Stimulated activated CD4-positive, alpha-beta T cell treated with anti-CD3 and anti-CD28 coated beads, Interleukin-2, amount 100 ng/mL, for 24 hours (primary cell): ENCODE data around the gene GLMP.
A peak's percentile ranks its signal among the peaks of the same experiment; 100 is the strongest.

Experiments
- DNase-seq, 2 donors: peaks; one replicate each; pipeline ENCODE4 v3.0.0-alpha.2; 2020

Gene GLMP

DNA sequence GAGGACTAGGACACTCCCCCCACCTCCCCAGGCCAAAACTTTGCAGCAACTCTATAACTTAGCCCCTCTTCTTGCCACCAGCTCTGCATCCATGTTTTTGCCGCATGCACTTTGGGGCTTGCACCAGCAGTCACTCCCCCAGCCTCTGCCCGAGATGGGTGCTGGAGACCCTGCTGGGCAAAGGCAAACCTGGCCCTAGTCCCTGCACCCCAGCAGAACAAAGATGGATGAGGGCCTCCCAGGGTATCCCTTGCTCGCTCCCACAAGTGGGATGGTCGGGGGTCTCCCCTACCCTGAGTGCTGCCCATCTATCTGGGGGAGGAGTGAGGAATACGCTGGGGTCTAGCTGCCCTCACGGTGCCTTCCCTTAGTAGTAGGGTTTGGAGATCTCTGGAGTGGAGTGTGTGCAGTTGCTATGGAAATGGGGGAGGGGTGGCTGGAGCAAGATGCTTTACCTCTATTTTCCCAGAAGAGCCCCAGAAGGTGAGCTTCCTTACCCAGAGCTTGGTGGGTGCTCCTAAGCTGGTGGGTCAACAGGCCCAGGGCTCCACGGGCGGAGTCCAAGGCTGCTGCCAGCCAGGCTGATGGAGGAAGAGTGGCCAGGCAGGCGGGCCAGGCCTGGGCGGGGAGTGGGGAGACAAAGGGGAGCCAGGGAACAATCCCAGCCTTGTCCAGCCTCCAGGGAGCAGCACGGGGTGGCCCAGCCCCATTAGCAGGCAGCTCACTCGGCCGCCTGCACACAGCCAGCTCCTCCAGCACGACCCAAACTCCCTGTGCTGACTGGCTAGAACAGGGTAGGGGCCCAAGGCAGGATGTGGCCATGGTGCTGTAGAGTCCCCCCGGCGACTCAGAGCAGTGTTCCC lies 47.8 kb downstream of the GLMP start, which contains the start of gene PAQR6:
Gene PAQR6 (minus strand): TSS at position 597 of the 863 bp plus-strand sequence. CDS start 1,325 bp downstream, outside the sequence.
- DNase-seq = no peak

DNA sequence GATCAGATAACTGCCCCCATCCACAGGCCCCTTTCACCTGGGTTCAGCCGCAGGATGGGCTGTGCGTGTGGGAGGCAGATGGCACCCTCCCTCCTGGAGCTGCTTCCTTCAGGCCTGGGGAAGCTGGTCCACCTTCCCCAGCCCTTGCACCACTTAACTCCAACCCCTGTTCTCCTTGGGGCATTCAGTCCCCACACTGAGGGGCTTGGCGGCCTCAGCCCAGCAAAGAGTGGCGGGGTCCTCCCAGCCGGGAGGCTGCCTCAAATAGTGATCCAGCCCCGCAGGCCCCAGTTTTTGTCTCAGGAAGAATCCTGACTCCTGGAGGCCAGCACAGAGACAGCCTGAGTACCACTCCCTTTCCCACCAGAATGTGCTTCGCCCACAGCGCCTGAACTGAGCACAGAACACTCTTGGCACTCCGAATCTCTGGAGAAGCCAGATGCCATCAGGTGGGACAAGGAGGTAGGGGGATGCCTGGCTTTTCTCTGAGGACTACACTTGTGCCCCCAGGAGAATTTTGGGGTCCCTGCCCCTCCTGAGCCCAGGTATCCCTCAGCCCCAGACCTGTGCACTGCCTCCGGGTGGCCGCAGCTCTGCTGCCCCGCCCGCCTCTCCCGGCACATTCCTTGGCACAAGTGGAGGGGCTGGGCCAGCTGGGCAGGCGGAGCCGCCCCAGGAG lies 48.6 kb downstream of the GLMP start:
- DNase-seq = no peak

DNA sequence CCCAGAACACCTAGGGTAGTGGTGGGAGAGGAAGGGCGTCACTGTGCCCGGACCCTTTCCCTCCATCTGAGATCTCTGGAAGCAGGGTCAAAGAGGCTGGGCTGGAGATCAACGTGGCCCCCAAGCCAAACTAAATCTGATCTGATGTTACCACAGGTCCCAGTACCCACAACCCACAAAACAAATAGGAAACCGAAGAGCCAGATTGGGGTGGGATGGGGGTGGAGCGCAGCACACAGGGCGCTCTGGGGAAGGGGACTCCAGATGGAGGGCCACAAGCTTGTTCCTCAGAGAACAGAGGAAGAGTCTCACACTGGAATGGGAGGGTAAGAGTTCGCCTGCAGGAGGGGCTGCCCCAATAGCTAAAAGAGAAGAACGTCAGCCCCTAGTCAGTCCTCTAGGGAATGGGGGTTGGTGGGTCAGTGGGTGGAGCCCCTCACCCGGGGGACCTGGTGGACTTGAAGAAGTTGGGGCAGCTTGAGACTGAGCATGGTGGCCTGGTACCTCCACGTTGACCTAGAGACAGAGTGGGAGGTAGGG lies 49.2 kb downstream of the GLMP start:
- no peak for DNase-seq

DNA sequence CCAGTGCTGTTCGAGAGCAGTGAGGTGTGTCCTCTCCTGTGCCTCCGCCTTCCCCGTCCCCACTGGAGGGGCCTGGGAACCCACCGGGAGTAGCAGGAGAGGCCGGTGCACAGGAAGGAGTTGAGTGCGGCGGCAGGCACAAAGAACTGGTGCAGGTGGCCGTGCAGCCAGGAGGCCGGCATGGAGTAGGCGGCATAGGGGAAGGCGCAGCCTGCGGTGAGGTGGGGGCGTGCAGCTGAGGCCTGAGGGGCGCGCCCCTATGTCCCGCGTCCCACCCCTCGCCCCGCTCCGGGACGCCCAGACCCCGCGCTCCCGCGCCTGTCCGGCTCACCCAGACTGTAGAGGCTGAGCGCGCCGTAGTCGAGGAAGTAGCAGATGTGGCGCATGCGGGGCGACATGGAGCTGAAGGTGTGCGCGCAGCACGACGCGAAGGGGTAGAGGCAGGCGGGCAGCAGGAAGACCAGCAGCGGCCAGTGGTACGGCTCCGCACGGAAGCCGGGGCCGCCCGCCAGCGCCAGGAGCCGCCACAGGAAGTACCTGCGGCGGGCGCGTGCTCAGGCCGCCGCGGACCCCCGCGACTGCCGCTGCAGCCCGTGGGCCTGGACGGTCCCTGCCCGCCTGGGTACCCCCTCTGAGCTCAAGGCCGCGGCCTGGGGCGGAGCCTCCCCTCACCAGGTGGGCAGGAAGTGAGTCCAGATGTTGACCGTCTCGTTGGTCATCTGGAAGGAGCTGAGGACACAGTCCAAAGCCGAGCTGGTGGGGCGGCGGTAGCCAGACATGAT lies 49.8 kb downstream of the GLMP start:
- DNase-seq = peak; percentile 41 to 49

DNA sequence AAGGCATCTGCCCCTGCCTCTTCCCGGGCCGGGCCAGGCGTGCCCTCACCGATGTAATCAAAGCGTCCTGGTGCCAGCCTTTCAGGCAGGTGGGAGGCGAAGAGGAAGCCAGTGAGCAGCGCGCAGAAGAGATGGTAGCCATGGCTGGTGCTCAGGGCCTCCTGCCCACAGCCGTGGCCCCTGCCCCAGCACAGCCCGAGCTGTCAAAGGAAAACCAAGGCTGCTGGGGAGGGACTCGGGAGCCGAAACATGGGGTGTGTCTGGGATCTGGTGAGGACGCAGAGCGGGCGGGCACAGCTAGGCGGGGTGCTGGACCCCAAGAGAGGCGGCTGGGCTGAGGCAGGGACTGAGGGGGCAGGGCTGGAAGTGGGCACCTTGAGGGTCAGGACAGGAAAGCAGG lies 50.8 kb downstream of the GLMP start:
- no peak for DNase-seq

DNA sequence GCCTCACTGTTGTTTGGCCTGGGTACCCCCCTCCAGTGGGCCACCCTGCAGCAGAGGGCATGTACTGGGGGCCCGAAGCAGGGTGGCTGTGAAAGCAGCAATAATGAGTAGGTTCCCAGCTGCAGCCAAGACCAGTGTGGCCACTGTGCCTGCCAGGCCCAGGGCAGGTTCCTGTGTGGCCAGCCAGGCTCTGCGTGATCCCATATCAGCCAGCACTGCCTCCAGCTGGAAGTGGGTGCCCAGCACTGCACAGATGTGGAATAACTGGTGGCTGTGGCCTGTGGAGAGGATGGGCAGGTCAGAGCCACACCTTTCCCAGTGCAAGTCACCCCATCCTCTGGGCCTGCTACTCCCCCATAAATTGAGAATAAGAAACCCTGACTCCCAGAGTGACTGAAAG lies 51.4 kb downstream of the GLMP start:
- no peak for DNase-seq

DNA sequence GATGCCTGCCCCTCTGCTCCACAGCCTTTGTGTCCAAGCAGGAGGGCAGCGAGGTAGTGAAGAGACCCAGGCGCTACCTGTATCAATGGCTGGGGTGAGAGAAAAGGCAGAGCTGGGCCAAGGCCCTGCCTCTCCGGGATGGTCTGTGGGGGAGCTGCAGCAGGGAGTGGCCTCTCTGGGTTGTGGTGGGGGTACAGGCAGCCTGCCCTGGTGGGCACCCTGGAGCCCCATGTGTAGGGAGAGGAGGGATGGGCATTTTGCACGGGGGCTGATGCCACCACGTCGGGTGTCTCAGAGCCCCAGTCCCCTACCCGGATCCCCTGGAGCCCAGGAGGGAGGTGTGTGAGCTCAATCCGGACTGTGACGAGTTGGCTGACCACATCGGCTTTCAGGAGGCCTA lies 52.7 kb downstream of the GLMP start:
- DNase-seq = no peak
